ENCODE measurements around the gene TMCC3. TPM values are rescaled to one million over a fixed set of nuclear protein-coding genes. Genes with fewer than 3 reads are reported as not detected.
A peak's percentile ranks its signal among the peaks of the same experiment; 100 is the strongest.
"Not testable (repeated sequence)": the region's sequence is repeated elsewhere in the genome, so short reads cannot be mapped to it uniquely, and the experiment has no call there.

TMCC3 gene
- total RNA-seq, 3 donors from 2014 or later (not counting 1 experiment from before 2014, with no cell fraction given) = 20.1 to 29.3 (median 21.6) TPM

DNA sequence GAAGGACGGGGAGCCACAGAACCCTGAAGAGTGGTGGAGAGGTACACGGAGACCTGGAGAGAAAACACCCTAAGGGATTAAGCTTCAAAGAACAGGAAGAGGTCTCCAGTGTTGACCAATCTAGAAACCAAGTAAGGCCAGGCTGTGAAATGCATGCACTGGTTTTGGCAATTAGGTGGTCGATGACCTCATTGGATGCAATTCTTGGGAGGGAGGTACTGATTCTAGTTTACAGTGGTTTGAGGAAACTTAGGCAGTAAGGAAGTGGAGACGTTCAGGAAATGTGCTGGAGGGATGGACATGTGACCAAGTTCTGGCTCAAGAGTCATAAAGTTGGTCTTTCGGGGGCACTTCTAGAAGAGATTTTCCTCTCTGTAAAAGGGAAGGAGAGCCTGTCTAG, 99.4 kb downstream of the TMCC3 start:
- Mint-ChIP-seq H3K27me3 (ENCODE audit: low read depth in 2 of 2) (no peaks in the 10 kb centered on the region), H3K4me1 (peaks cover 0 to 5% of the 10 kb centered on the region in 2 donors), H3K4me3 (no peak overlapping the region), H3K27ac (no peak overlapping the region), H3K36me3 (peaks cover 14% of the 10 kb centered on the region), H3K9me3 (peaks cover 2 to 12% of the 10 kb centered on the region in 2 donors)
- 76% methylated on average over 5 of the region's 5 CpGs for WGBS (ENCODE audit: insufficient coverage)
- H3K27me3 ChIP-seq (ENCODE audit: control insufficient read depth, insufficient read depth, low read length) = no peaks in the 10 kb centered on the region
- no peaks in the 10 kb centered on the region for H3K4me1 ChIP-seq (ENCODE audit: control insufficient read depth, insufficient read depth, low read length)
- H3K9me3 ChIP-seq (ENCODE audit: control insufficient read depth, insufficient read depth, low read length) = peaks cover 22% of the 10 kb centered on the region
- TF ChIP-seq, protein P1, sequence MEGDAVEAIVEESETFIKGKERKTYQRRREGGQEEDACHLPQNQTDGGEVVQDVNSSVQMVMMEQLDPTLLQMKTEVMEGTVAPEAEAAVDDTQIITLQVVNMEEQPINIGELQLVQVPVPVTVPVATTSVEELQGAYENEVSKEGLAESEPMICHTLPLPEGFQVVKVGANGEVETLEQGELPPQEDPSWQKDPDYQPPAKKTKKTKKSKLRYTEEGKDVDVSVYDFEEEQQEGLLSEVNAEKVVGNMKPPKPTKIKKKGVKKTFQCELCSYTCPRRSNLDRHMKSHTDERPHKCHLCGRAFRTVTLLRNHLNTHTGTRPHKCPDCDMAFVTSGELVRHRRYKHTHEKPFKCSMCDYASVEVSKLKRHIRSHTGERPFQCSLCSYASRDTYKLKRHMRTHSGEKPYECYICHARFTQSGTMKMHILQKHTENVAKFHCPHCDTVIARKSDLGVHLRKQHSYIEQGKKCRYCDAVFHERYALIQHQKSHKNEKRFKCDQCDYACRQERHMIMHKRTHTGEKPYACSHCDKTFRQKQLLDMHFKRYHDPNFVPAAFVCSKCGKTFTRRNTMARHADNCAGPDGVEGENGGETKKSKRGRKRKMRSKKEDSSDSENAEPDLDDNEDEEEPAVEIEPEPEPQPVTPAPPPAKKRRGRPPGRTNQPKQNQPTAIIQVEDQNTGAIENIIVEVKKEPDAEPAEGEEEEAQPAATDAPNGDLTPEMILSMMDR (IDR thresholded peaks at IDR 0.05) = no peak
- ATAC-seq (no peak), DNase-seq (no peak)
- H3K36me3 ChIP-seq (ENCODE audit: control insufficient read depth, insufficient read depth, low read length) = no peaks in the 10 kb centered on the region
- no peak overlapping the region for H3K4me3 ChIP-seq (ENCODE audit: low read length)
- no peak overlapping the region for H3K27ac ChIP-seq (ENCODE audit: low read length)
- intact Hi-C loops (cut with micrococcal nuclease) = no loop called here

DNA sequence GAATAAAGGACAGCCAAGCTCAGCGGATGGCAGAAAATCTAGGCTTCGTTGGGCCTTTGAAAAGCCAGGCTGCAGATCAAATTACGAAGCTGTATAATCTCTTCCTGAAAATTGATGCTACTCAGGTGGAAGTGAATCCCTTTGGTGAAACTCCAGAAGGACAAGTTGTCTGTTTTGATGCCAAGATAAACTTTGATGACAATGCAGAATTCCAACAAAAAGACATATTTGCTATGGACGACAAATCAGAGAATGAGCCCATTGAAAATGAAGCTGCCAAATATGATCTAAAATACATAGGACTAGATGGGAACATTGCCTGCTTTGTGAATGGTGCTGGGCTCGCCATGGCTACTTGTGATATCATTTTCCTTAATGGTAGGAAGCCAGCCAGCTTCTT, 101.5 kb downstream of the TMCC3 start:
- intact Hi-C loops (cut with micrococcal nuclease); H3K4me3 Mint-ChIP-seq; DNase-seq; H3K27me3 Mint-ChIP-seq (ENCODE audit: low read depth in 2 of 2); H3K36me3 ChIP-seq (ENCODE audit: control insufficient read depth, insufficient read depth, low read length); H3K27ac ChIP-seq (ENCODE audit: low read length); H3K4me1 Mint-ChIP-seq; H3K27ac Mint-ChIP-seq; ATAC-seq; H3K4me3 ChIP-seq (ENCODE audit: low read length); H3K4me1 ChIP-seq (ENCODE audit: control insufficient read depth, insufficient read depth, low read length); H3K27me3 ChIP-seq (ENCODE audit: control insufficient read depth, insufficient read depth, low read length): not testable (repeated sequence)
- H3K9me3 Mint-ChIP-seq = peaks cover 2 to 15% of the 10 kb centered on the region in 2 donors
- H3K9me3 ChIP-seq (ENCODE audit: control insufficient read depth, insufficient read depth, low read length) = peaks cover 24% of the 10 kb centered on the region
- WGBS (ENCODE audit: insufficient coverage) = 98% methylated on average over 4 of the region's 5 CpGs
- peaks cover 21% of the 10 kb centered on the region for H3K36me3 Mint-ChIP-seq

DNA sequence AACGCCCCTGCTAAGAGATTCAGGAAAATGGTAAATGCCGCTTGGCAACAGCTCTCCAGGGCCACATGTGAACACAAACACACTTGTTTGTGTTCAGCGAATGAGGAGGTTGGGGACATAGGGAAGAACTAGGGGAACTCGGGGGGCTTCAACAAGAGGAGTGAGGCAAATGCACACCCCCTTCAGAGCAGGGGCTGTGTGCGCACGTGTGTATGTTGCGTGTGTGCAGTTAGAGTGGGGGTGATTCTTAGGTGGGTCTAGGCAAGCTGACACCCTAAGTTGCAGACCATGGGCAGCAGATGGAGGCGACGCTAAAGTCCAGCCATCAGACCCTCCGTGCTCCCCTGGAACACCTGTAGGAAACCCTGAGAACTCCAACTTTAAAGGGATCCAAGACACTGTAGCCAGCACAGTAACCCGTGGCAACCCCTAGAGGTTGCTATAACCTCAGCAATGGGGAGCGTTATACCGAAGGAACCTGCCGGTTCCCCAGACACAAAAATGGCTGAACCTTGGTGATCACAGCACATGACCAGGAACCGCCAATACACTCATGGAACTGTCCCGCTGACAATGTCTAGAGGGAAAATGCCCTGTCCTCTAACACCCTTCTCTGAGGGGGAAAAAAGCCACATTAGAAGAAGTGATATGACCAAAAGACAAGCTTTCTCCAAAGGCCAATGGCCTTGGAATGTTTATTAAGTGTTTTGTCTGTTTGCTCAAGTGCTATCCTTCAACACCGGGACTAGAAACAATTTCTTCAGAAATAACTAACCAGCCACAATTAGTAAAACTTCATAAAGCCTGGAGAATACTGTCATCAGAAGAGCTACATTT, 104.2 kb downstream of the TMCC3 start:
- H3K4me3 Mint-ChIP-seq = no peak overlapping the region
- ATAC-seq = peak; percentile 75 to 91 (median 88)
- peaks cover 24% of the 10 kb centered on the region for H3K9me3 ChIP-seq (ENCODE audit: control insufficient read depth, insufficient read depth, low read length)
- no peak overlapping the region for H3K4me3 ChIP-seq (ENCODE audit: low read length)
- H3K27ac Mint-ChIP-seq = no peak overlapping the region
- TF ChIP-seq, protein P1 (IDR thresholded peaks at IDR 0.05) = peak; percentile 59
- no peaks in the 10 kb centered on the region for H3K36me3 ChIP-seq (ENCODE audit: control insufficient read depth, insufficient read depth, low read length)
- peaks cover 21% of the 10 kb centered on the region for H3K36me3 Mint-ChIP-seq
- H3K4me1 Mint-ChIP-seq = peaks cover 0 to 5% of the 10 kb centered on the region in 2 donors
- 67% methylated on average over 15 of the region's 17 CpGs for WGBS (ENCODE audit: insufficient coverage)
- peaks cover 0 to 3% of the 10 kb centered on the region in 2 donors for H3K27me3 Mint-ChIP-seq (ENCODE audit: low read depth in 2 of 2)
- no peaks in the 10 kb centered on the region for H3K27me3 ChIP-seq (ENCODE audit: control insufficient read depth, insufficient read depth, low read length)
- peaks cover 2 to 15% of the 10 kb centered on the region in 2 donors for H3K9me3 Mint-ChIP-seq
- peak in 1 of 2 donors; percentile 34 for DNase-seq
- intact Hi-C loops (cut with micrococcal nuclease) = loop anchor here (1.0 to 2.0 kb wide), 2 partner anchors 179 to 219 kb away; no protein-coding TSS in a partner anchor
- H3K27ac ChIP-seq (ENCODE audit: low read length) = no peak overlapping the region
- no peaks in the 10 kb centered on the region for H3K4me1 ChIP-seq (ENCODE audit: control insufficient read depth, insufficient read depth, low read length)

DNA sequence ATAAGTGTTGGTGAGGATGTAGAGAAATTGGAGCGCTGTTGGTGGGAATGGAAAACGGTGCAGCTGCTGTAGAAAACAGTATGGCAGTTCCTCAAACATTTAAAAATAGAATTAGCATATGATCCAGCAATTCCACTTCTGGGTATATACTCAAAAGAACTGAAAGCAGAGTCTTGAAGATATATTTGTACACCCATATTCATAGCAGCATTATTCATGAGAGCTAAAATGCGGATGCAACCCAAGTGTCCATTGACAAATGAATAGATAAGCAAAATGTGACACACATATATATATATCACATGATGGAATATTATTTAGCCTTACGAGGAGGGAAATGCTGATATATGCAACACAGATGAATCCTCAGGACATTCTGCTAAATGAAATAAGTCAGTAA, 106.0 kb downstream of the TMCC3 start:
- Histone ChIP-seq H3K9me3 (ENCODE audit: control insufficient read depth, insufficient read depth, low read length) (peaks cover 24% of the 10 kb centered on the region), H3K27ac (ENCODE audit: low read length) (no peak overlapping the region), H3K4me3 (ENCODE audit: low read length) (no peak overlapping the region), H3K27me3 (ENCODE audit: control insufficient read depth, insufficient read depth, low read length) (no peaks in the 10 kb centered on the region), H3K4me1 (ENCODE audit: control insufficient read depth, insufficient read depth, low read length) (no peaks in the 10 kb centered on the region), H3K36me3 (ENCODE audit: control insufficient read depth, insufficient read depth, low read length) (no peaks in the 10 kb centered on the region)
- H3K27me3 Mint-ChIP-seq (ENCODE audit: low read depth in 2 of 2) = peaks cover 0 to 3% of the 10 kb centered on the region in 2 donors
- H3K27ac Mint-ChIP-seq = no peak overlapping the region
- DNase-seq (no peak), ATAC-seq (no peak)
- WGBS (ENCODE audit: insufficient coverage) = no CpG with 5 or more reads among the region's 4 CpGs
- H3K9me3 Mint-ChIP-seq = peaks cover 2 to 15% of the 10 kb centered on the region in 2 donors
- H3K36me3 Mint-ChIP-seq = peaks cover 21% of the 10 kb centered on the region
- intact Hi-C loops (cut with micrococcal nuclease) = no loop called here
- H3K4me3 Mint-ChIP-seq = no peak overlapping the region
- no peaks in the 10 kb centered on the region for H3K4me1 Mint-ChIP-seq
- TF ChIP-seq, protein P1 (IDR thresholded peaks at IDR 0.05) = no peak
